ENCODE data around the gene SH3GL1. TPM values are rescaled to one million over a fixed set of nuclear protein-coding genes. Genes with fewer than 3 reads are reported as not detected.

The SH3GL1 gene
- polyA plus RNA-seq, 2 of the 4 experiments (the other 2 are of a cell fraction) = 20.1 to 34.7 TPM

DNA sequence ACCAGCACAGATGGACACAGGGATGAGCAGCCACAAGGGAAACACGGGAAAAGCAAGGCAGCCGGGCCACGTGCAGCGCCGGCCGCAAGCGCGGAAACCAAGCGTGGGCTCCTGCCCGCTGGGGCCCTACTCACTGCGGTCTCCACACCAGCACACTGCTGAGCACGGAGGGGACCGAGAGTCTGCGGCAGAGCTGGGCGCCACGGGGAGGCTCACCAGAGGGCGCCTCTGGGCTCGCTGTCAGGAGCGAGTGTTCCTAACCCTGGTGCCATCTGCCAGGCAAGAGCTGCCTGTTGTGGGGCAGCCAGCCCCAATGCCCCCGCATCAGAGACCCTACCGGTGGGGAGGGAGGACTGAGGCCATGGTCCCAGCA lies 30.5 kb downstream of the SH3GL1 start (continued):
- TF ChIP-seq RFX5 (IDR thresholded peaks at IDR 0.05) = no peak

DNA sequence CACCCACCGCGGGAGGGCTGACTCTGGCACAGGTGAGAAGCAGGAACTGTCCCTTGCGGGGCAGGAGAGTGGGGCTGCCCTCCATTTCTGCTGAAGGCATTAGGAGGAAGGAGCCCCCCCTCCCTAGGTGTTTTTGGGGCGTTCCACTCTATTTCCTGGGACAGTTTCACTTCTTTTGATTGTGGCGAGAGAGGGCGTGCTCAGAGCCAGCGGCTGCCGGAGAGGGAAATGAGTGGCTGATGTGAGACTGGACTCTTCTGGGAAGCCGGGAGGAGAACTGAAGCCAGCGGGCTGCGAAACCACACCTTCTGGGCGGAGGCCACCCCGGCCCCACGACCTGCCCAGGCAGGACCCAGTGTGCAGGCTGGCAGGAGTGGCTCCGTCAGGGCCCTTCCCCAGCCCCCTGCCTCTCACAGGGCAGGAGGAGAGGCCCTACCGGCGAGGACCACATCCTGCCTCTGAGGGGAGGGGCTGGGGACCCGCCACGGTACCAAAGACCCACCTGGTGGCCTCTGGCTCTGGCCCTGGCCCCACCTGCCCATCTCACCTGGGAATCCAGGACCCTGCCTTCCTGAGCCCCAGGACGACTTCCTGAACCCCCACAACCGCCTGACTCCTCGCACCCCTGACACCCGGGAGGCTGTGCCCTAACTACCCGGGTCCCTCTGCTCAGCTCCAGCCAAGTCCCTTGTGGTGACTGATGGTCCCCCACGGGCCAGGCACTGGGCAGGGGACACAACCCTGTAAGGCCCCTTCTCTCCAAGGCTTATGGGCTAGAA lies 31.0 kb downstream of the SH3GL1 start:
- ChIA-PET POLR2A (no interaction called here), CTCF (interaction anchor here (1.0 to 2.4 kb wide), 3 partner anchors 10 to 31 kb away, joined by 6 to 10 read pairs (median 6); partner anchors contain the start of gene SH3GL1)
- peak overlapping the region in 1 of 2 experiments; percentile 59; a peak in 2 of 6 replicates for H3K27ac ChIP-seq
- H3K9me3 ChIP-seq = no peaks in the 10 kb centered on the region
- DNase-seq (ENCODE audit: low read depth in 1 of 2, low spot score in 1 of 2) (no peak), ATAC-seq (no peak), FAIRE-seq (no peak)
- 84% methylated on average over 10 of the region's 25 CpGs for WGBS (ENCODE audit: missing lambda C conversion rate)
- TF ChIP-seq NFE2L2 (conservative IDR thresholded peaks at IDR 0.05; ENCODE audit: low read length) = no peak
- TF ChIP-seq, protein P1, sequence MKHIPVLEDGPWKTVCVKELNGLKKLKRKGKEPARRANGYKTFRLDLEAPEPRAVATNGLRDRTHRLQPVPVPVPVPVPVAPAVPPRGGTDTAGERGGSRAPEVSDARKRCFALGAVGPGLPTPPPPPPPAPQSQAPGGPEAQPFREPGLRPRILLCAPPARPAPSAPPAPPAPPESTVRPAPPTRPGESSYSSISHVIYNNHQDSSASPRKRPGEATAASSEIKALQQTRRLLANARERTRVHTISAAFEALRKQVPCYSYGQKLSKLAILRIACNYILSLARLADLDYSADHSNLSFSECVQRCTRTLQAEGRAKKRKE (CRISPR knock-in tag; IDR thresholded peaks at IDR 0.05; ENCODE audit: low read depth) = no peak
- no peak for TF ChIP-seq MAFK (IDR thresholded peaks at IDR 0.05; ENCODE audit: partially characterized antibody)
- no peak for TF ChIP-seq FOSL2 (IDR thresholded peaks at IDR 0.05)
- TF ChIP-seq FOSL2 (CRISPR knock-in tag; IDR thresholded peaks at IDR 0.05) = no peak
- H3K4me2 ChIP-seq = no peak overlapping the region
- peaks cover 25% of the 10 kb centered on the region for H3K4me1 ChIP-seq
- no peak overlapping the region for H3K4me3 ChIP-seq

DNA sequence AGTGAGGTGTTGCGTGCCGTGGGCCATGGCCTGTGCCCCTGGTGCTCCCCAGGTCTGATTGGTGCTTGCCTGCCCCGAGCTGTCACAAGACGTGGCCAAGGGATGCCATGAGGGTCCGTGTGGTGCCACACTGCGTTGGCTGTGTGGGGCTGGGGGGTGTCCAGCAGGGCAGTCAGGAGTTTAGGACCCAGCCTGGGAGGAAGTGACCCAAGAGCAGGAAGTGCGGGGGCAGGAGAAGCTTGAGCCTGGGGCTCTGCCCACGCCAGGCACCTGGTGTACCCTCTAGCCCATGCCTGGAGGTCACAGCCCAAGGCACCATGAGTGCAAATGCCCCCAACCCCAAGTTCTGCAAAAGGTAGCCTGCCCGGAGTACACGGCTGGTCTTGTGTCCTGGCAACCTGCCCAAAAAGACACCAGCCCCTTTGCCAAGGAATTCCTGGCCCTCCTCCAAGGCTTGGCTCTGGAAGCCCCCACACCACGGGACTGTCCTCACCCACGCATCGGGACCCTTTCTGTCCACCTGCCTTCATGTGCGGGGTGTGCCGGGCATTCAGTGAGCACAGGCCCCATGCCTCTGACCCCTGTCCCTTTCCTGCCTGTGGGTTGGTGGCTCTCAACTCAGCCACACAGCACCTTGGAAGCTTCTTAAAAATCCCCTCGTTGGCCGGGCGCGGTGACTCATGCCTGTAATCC lies 32.1 kb downstream of the SH3GL1 start:
- no peak for TF ChIP-seq EP300 (IDR thresholded peaks at IDR 0.05)
- TF ChIP-seq RAD21 (conservative IDR thresholded peaks at IDR 0.05 in 1 of 2, IDR thresholded peaks at IDR 0.05 in 1 of 2) = no peak
- no peak for TF ChIP-seq RNF2 (IDR thresholded peaks at IDR 0.05; ENCODE audit: borderline replicate concordance, low read depth)
- TF ChIP-seq CHD4 (IDR thresholded peaks at IDR 0.05; ENCODE audit: borderline replicate concordance) = no peak
- no peak for TF ChIP-seq RARB (CRISPR knock-in tag; IDR thresholded peaks at IDR 0.05)
- no peak for TF ChIP-seq CBX2 (IDR thresholded peaks at IDR 0.05; ENCODE audit: borderline replicate concordance, low read depth)
- no peak for TF ChIP-seq POLR2A (IDR thresholded peaks at IDR 0.05; ENCODE audit: low read length)
- TF ChIP-seq NR3C1 (IDR thresholded peaks at IDR 0.05) = no peak
- TF ChIP-seq, protein P2, sequence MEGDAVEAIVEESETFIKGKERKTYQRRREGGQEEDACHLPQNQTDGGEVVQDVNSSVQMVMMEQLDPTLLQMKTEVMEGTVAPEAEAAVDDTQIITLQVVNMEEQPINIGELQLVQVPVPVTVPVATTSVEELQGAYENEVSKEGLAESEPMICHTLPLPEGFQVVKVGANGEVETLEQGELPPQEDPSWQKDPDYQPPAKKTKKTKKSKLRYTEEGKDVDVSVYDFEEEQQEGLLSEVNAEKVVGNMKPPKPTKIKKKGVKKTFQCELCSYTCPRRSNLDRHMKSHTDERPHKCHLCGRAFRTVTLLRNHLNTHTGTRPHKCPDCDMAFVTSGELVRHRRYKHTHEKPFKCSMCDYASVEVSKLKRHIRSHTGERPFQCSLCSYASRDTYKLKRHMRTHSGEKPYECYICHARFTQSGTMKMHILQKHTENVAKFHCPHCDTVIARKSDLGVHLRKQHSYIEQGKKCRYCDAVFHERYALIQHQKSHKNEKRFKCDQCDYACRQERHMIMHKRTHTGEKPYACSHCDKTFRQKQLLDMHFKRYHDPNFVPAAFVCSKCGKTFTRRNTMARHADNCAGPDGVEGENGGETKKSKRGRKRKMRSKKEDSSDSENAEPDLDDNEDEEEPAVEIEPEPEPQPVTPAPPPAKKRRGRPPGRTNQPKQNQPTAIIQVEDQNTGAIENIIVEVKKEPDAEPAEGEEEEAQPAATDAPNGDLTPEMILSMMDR (IDR thresholded peaks at IDR 0.05) = no peak
- TF ChIP-seq EHMT2 (IDR thresholded peaks at IDR 0.05; ENCODE audit: low read depth) = no peak
- TF ChIP-seq POLR2AphosphoS2 (conservative IDR thresholded peaks at IDR 0.05; ENCODE audit: low read length) = no peak
- TF ChIP-seq HDAC2 (IDR thresholded peaks at IDR 0.05) = no peak
- no peak for TF ChIP-seq CEBPB (IDR thresholded peaks at IDR 0.05)
- TF ChIP-seq ZC3H11A (IDR thresholded peaks at IDR 0.05) = no peak
- no peak for TF ChIP-seq RCOR1 (IDR thresholded peaks at IDR 0.05; ENCODE audit: low read depth, low read length)
- TF ChIP-seq ESRRA (IDR thresholded peaks at IDR 0.05; ENCODE audit: borderline replicate concordance, low read length) = no peak
- H3K27ac ChIP-seq = peak overlapping the region in 1 of 2 experiments; percentile 61; a peak in 2 of 6 replicates
- CTCF ChIA-PET = no interaction called here
- H3K4me3 ChIP-seq = no peak overlapping the region
- no peak for ATAC-seq
- POLR2A ChIA-PET = interaction anchor here (0.6 kb wide), 1 partner anchor 21 kb away, joined by 3 read pairs; no protein-coding TSS in a partner anchor
- H3K4me2 ChIP-seq = no peak overlapping the region
- WGBS (ENCODE audit: missing lambda C conversion rate) = 82% methylated on average over 11 of the region's 19 CpGs
- H3K9me3 ChIP-seq = no peaks in the 10 kb centered on the region
- FAIRE-seq = no peak
- DNase-seq (ENCODE audit: low read depth in 1 of 2, low spot score in 1 of 2) = no peak
- peaks cover 15% of the 10 kb centered on the region for H3K4me1 ChIP-seq
